GM12864 (cell line): Measurements from ENCODE around the gene SHB.

ENCODE experiments used
- DNase-seq: peaks from one replicate; pipeline ENCODE4 v3.0.0-alpha.2; 2011; ENCODE audit warnings: low read depth
- H3K4me3 ChIP-seq: 2 replicates; pipeline ENCODE4 v1.5.1; 2011; ENCODE audit warnings: mild to moderate bottlenecking, low read depth, low read length, control low read depth
- TF ChIP-seq, protein P1 (sequence below): IDR thresholded peaks from 2 replicates; pipeline ENCODE4 v1.5.1; 2011; ENCODE audit warnings: low read depth, mild to moderate bottlenecking, moderate library complexity, low read length, control low read depth, inconsistent platforms; ENCODE audit errors: missing control alignments

Gene SHB

DNA sequence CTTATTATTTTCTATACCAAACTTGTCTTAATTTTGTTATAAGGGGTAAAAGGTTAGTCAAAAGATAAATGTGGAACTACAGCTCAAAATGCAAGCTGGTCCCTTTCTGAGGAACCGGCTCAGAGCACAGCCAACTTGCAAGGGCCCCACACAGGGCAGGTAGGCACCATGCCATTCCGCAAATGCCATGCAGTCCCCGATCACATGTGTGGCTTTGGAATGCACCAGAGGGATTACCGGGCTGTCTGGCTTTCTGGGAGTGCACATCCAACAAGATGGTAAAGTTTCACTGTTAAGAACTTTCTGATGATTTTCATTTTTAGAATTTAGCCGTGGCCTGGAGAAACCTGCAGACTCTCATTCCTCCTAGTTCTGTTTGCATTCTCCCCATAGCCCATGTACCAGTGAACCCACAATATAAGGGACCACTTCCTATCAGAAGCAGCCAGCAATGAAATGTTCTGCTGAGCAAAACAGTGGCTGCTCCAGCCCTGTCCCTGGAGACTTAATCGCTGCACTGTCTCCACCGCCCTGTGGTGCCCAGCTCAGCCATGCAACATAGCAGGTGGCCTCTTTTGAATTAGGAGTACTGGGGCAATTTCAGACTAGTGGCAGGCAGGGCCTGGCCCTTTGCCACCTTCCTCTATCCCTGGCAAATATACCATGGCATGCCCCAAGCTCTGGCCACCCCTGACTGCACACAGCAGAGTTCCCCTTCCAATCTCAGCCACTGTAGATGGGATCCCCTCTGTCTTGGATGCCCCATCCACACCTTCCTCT is 11.4 kb downstream of the SHB start:
- H3K4me3 ChIP-seq, result no peak overlapping the region
- TF ChIP-seq, protein P1, sequence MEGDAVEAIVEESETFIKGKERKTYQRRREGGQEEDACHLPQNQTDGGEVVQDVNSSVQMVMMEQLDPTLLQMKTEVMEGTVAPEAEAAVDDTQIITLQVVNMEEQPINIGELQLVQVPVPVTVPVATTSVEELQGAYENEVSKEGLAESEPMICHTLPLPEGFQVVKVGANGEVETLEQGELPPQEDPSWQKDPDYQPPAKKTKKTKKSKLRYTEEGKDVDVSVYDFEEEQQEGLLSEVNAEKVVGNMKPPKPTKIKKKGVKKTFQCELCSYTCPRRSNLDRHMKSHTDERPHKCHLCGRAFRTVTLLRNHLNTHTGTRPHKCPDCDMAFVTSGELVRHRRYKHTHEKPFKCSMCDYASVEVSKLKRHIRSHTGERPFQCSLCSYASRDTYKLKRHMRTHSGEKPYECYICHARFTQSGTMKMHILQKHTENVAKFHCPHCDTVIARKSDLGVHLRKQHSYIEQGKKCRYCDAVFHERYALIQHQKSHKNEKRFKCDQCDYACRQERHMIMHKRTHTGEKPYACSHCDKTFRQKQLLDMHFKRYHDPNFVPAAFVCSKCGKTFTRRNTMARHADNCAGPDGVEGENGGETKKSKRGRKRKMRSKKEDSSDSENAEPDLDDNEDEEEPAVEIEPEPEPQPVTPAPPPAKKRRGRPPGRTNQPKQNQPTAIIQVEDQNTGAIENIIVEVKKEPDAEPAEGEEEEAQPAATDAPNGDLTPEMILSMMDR, result no peak
- no peak for DNase-seq

DNA sequence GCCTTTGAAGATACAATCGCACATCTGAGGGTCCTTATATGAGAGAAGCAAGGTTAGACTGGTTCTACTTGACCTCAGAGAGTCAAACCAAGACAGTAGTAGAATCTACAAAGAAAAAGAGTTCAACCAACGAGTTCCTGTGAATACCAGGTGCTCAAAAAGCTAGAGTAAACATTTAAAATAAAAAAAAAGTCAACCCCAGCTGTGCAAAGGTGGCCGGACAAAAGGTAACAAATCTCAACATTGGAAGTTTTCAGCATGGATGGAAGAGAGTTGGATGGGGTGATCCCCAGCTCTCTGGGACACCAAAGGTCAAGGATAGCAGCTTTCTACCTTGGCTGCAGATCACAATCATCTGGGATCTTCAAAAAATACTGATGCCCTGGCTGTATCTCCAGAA is 14.4 kb downstream of the SHB start:
- DNase-seq, result no peak
- TF ChIP-seq, protein P1, result no peak
- H3K4me3 ChIP-seq, result no peak overlapping the region

DNA sequence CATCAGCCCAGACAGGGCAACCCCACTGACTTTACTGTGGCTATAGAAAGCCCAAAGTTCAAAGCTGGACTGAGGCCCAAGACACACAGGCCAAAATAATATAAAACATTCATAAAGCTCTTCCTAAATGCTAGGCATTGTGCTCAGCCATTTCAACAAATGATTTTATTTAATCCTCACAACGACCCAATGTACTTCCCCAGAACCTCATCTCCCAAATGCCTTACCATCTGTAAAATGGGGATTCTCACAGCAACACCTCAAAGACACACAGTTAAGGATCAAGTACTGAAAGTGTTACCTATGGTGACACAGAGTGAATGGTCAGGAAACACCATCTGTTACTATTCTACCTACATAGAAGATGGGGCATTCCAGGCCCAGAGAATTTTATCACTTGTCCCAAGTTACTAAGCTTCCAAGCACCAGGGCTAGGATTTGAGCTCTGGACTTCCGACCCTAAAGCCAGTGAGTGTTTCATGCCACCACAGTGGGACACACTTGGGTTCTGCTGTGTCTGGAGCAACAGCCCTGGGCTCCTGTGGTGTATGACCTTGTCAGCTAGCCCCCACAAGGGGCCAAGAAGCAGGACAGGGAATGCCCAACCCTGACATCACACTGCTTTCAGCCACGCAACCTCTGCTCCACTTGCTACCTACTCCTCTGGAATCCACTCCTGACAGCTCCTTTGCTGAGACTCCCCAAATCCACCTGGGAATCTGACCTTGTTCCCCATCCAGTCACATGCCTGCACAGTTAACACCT is 15.1 kb downstream of the SHB start:
- TF ChIP-seq, protein P1, result no peak

DNA sequence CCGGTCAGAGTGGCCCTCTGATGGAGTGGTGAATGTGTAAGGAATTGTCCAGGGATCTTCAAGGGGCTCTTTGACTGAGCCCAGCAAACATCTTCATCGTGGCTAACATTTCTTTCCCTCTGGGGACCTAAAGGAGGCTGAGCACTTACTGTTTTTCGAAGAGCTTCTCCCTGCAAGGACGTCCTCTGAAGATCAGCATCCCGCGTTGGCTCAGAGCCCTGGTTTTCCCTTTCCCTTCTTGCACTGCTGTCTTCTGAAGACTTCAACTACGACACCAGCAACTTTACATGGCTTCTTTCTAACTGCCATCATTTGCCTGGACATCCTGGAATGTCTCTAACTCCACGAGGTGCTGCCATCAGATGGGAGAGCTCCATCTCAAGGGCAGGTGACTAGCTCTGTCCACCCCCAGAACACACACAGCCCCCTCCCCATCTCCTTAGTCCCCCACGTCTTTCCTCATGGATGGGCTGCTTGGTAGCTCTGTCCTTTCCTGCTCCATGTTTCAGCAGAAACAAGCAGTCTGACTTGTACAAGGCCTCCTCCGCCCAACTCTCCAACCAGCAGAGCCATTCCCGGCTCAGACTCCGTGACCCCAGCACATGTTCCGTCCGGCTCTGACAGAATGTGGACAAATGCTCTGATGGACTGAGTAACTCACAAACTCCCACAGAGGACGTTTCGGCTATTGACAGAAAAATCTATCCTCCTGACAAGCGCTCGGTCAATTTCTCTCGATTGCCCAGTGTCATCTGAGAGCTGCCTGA is 17.1 kb downstream of the SHB start:
- no peak overlapping the region for H3K4me3 ChIP-seq
- no peak for DNase-seq

More for the DNA sequence above, 15.1 kb downstream of the SHB start:
- no peak overlapping the region for H3K4me3 ChIP-seq
- no peak for DNase-seq

DNA sequence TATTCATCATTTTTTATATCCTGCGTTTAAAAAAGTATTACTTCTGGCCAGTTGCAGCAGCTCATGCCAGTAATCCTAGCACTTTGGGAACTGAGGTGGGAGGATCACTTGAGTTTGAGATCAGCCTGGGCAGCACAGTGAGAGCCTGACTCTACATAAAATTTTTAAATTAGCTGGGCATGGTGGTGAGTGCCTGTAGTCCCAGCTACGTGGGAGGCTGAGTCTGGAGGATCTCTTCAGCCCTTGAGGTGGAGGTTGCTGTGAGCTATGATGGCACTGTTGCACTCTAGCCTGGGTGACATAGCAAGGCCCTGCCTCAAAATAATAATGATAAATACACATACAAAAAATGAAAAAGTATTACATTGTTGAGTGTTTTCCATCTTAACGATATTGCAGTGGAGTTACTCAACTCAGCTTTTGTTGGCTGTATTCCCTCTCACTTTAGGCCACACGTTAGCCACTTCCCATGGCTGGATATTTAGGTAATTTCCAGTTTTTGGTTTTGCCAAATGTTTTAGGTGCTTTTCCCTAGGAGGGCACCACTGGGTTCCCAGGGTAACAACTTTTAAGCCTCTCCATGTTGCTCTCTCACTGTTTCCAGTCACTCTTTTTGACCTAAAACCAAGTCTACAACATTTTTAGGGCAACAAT is 20.6 kb downstream of the SHB start:
- H3K4me3 ChIP-seq, result no peak overlapping the region
- DNase-seq, result no peak
- TF ChIP-seq, protein P1, result no peak

More for the DNA sequence above, 17.1 kb downstream of the SHB start:
- TF ChIP-seq, protein P1, result no peak
